ENCODE data around the gene TMEM54. TPM values are rescaled to one million over a fixed set of nuclear protein-coding genes. Genes with fewer than 3 reads are reported as not detected.

TMEM54 gene
- total and polyA plus RNA-seq, 2 of the 13 experiments (the other 11 are each of a cell fraction or from before 2014, with no cell fraction given), result 2.5 to 2.9 TPM

- H3K27ac ChIP-seq (ENCODE audit: extremely low read length, insufficient read depth, low read length), result no peak overlapping the region
- no peaks in the 10 kb centered on the region for H3K36me3 ChIP-seq (replicated peaks in 1 of 2; ENCODE audit: control insufficient read depth in 1 of 2, insufficient read depth in 2 of 2, low read length in 2 of 2)
- no peaks in the 10 kb centered on the region for H3K9me3 ChIP-seq (ENCODE audit: low read length)
- H3K4me1 ChIP-seq (ENCODE audit: insufficient read depth, low read length), result peaks cover 23% of the 10 kb centered on the region
- TF ChIP-seq ZNF788 (CRISPR knock-in tag; IDR thresholded peaks at IDR 0.05; ENCODE audit: borderline replicate concordance) (no peak), EZH2 (conservative IDR thresholded peaks at IDR 0.05; ENCODE audit: low read depth, low read length) (no peak), TCF7 (IDR thresholded peaks at IDR 0.05; ENCODE audit: low read depth) (no peak), ZNF20 (CRISPR knock-in tag; IDR thresholded peaks at IDR 0.05) (no peak), EP300 (IDR thresholded peaks at IDR 0.05; ENCODE audit: low read depth in 2 of 2, low read length in 2 of 2) (no peak), EP300 (CRISPR knock-in tag; IDR thresholded peaks at IDR 0.05; ENCODE audit: borderline replicate concordance) (no peak), TFE3 (CRISPR knock-in tag; IDR thresholded peaks at IDR 0.05) (no peak), MLLT10 (CRISPR knock-in tag; IDR thresholded peaks at IDR 0.05) (no peak), TFAP4 (IDR thresholded peaks at IDR 0.05; ENCODE audit: borderline replicate concordance, low read depth) (no peak), HNRNPK (IDR thresholded peaks at IDR 0.05; ENCODE audit: low read depth, low read length, poor library complexity, severe bottlenecking) (no peak), RAD21 (CRISPR knock-in tag; IDR thresholded peaks at IDR 0.05) (no peak), KAT8 (CRISPR knock-in tag; IDR thresholded peaks at IDR 0.05) (no peak), ZNF614 (CRISPR knock-in tag; IDR thresholded peaks at IDR 0.05; ENCODE audit: borderline replicate concordance) (no peak)
- TF ChIP-seq, protein P1, sequence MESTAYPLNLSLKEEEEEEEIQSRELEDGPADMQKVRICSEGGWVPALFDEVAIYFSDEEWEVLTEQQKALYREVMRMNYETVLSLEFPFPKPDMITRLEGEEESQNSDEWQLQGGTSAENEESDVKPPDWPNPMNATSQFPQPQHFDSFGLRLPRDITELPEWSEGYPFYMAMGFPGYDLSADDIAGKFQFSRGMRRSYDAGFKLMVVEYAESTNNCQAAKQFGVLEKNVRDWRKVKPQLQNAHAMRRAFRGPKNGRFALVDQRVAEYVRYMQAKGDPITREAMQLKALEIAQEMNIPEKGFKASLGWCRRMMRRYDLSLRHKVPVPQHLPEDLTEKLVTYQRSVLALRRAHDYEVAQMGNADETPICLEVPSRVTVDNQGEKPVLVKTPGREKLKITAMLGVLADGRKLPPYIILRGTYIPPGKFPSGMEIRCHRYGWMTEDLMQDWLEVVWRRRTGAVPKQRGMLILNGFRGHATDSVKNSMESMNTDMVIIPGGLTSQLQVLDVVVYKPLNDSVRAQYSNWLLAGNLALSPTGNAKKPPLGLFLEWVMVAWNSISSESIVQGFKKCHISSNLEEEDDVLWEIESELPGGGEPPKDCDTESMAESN (CRISPR knock-in tag; conservative IDR thresholded peaks at IDR 0.05), result no peak
- FAIRE-seq (no peak), DNase-seq (ENCODE audit: low spot score) (no peak), ATAC-seq (no peak)
- no peaks in the 10 kb centered on the region for H4K20me1 ChIP-seq (ENCODE audit: insufficient read depth, low read length)
- H2AFZ ChIP-seq (ENCODE audit: low read length), result no peak overlapping the region
- POLR2A ChIA-PET, result no interaction called here
- CTCF ChIA-PET (ENCODE audit: low intra/inter-chr PET ratio, low total read pairs), result interaction anchor here (0.5 to 1.7 kb wide), 2 partner anchors 209 to 732 kb away, joined by 4 to 9 read pairs; no protein-coding TSS in a partner anchor
- H3K9ac ChIP-seq (ENCODE audit: insufficient read depth, low read depth, low read length), result no peak overlapping the region
- H3K4me2 ChIP-seq (ENCODE audit: low read depth, low read length), result no peak overlapping the region
- in situ Hi-C loops (cut with HindIII; ENCODE audit: extremely low pct_ligation_motif_present, low pct_unique_long_range_greater_than_20kb) (loop anchor here (10.0 kb wide), 1 partner anchor 53 kb away; no protein-coding TSS in a partner anchor), intact Hi-C loops (cut with micrococcal nuclease; ENCODE audit: unreplicated experiment) (loop anchor here (10.0 kb wide), 1 partner anchor 163 kb away; no protein-coding TSS in a partner anchor)
- no peaks in the 10 kb centered on the region for H3K79me2 ChIP-seq (ENCODE audit: insufficient read depth, low read length)
- H3K4me3 ChIP-seq (replicated peaks in 1 of 3; ENCODE audit: insufficient read depth in 1 of 3, low read depth in 2 of 3, low read length in 3 of 3), result no peak overlapping the region
- 51% methylated on average over 11 of the region's 13 CpGs for WGBS (ENCODE audit: low lambda C conversion rate)
- H3K27me3 ChIP-seq (ENCODE audit: control insufficient read depth in 1 of 2, insufficient read depth in 2 of 2, low read length in 2 of 2), result peaks cover 1 to 22% of the 10 kb centered on the region in 2 experiments; a peak in 3 of 5 replicates
- no TSS peak for BruUV-seq (replicated peaks)
Measured at GRCh38 chr1:32877211-32878110, 23.7 kb downstream of the TMEM54 start.
